ENCODE results near the gene UBE2C.

UBE2C gene

GRCh38 chr20:45859916-45860315, 47.5 kb downstream of the UBE2C start:
- DNase-seq (ENCODE audit: low read depth in 2 of 2): no peak

- no peak for DNase-seq (ENCODE audit: low read depth in 2 of 2)
These were observed 48.2 kb downstream of the UBE2C start for GRCh38 chr20:45860560-45861220.

- no peak for DNase-seq (ENCODE audit: low read depth in 2 of 2)
These were observed 49.0 kb downstream of the UBE2C start for GRCh38 chr20:45861221-45862075.

GRCh38 chr20:45863543-45864470, 51.4 kb downstream of the UBE2C start:
- DNase-seq (ENCODE audit: low read depth in 2 of 2): no peak

GRCh38 chr20:45866454-45866853, 54.0 kb downstream of the UBE2C start:
- DNase-seq (ENCODE audit: low read depth in 2 of 2): no peak

Measured in stimulated activated CD8-positive, alpha-beta memory T cell treated with anti-CD3 and anti-CD28 coated beads, Interleukin-2, amount 100 ng/mL, for 1 hour (primary cell).